HEK293 (cell line): ENCODE data around the gene MYORG.
A peak's percentile ranks its signal among the peaks of the same experiment; 100 is the strongest.

Experiments used
- CTCF ChIA-PET: fragments of 350-600 bp; formaldehyde crosslinking; extraction: SDS; loops from one replicate; lab custom pipeline; 2021; ENCODE audit warnings: antibody characterized with exemption; lab: Yijun Ruan, JAX
- POLR2A ChIA-PET: fragments of 300-600 bp; formaldehyde crosslinking; extraction: SDS; loops from one replicate; lab custom pipeline; 2020; ENCODE audit warnings: antibody characterized with exemption, inconsistent platforms; lab: Yijun Ruan, JAX
- H3K27ac ChIP-seq: fragments of 200-500 bp; sonication (Bioruptor generic); 2 replicates; pipeline ENCODE4 v1.5.1; 2014; ENCODE audit warnings: low read depth, low read length, control low read depth, inconsistent platforms; ENCODE audit errors: extremely low read depth
- H3K36me3 ChIP-seq, 2 experiments: fragments of 200-500 bp in 1 of 2; sonication (Bioruptor generic) in 1 of 2; 1 replicate in 1 of 2; 2 replicates in 1 of 2; pipeline ENCODE4 v1.5.1; 2014 to 2017; ENCODE audit warnings: inconsistent platforms in 2 of 2, low read length in 2 of 2; ENCODE audit not compliant: control insufficient read depth in 2 of 2, insufficient read depth in 1 of 2
- H3K4me1 ChIP-seq: fragments of 200-500 bp; sonication (Bioruptor generic); 2 replicates; pipeline ENCODE4 v1.5.1; 2014; ENCODE audit warnings: mild to moderate bottlenecking, low read length, inconsistent platforms; ENCODE audit not compliant: control insufficient read depth, insufficient read depth
- H3K4me3 ChIP-seq: 2 replicates; pipeline ENCODE4 v1.5.1; 2011; ENCODE audit warnings: low read depth, mild to moderate bottlenecking, control low read depth, low read length, moderate library complexity
- H3K9me3 ChIP-seq: fragments of 200-500 bp; sonication (Bioruptor generic); 2 replicates; pipeline ENCODE4 v1.5.1; 2014; ENCODE audit warnings: low read depth, low read length, inconsistent platforms; ENCODE audit not compliant: control insufficient read depth, insufficient read depth
- EGR2 ChIP-seq: fragments of 450-650 bp; formaldehyde crosslinking; IDR thresholded peaks from 2 replicates; pipeline ENCODE4 v1.5.1; 2016; ENCODE audit warnings: low read depth, missing biosample characterization, missing genetic modification characterization
- GLI4 ChIP-seq: fragments of 450-650 bp; formaldehyde crosslinking; IDR thresholded peaks from 2 replicates; pipeline ENCODE4 v1.5.1; 2016; ENCODE audit warnings: missing biosample characterization, missing genetic modification characterization
- KLF1 ChIP-seq: fragments of 450-650 bp; formaldehyde crosslinking; IDR thresholded peaks from 2 replicates; pipeline ENCODE4 v1.5.1; 2016; ENCODE audit warnings: missing biosample characterization, missing genetic modification characterization
- KLF8 ChIP-seq: fragments of 450-650 bp; formaldehyde crosslinking; IDR thresholded peaks from 2 replicates; pipeline ENCODE4 v1.5.1; 2016; ENCODE audit warnings: missing biosample characterization, missing genetic modification characterization
- SALL2 ChIP-seq: fragments of 450-650 bp; formaldehyde crosslinking; IDR thresholded peaks from 2 replicates; pipeline ENCODE4 v1.5.0; 2017; ENCODE audit warnings: missing biosample characterization, mild to moderate bottlenecking, missing genetic modification characterization, borderline replicate concordance
- SP2 ChIP-seq: fragments of 450-650 bp; formaldehyde crosslinking; IDR thresholded peaks from 2 replicates; pipeline ENCODE4 v1.5.1; 2016; ENCODE audit warnings: missing biosample characterization, missing genetic modification characterization
- ZBTB1 ChIP-seq: fragments of 450-650 bp; formaldehyde crosslinking; IDR thresholded peaks from 2 replicates; pipeline ENCODE4 v1.5.1; 2016; ENCODE audit warnings: missing biosample characterization, missing genetic modification characterization
- ZBTB44 ChIP-seq: fragments of 450-650 bp; IDR thresholded peaks from 2 replicates; pipeline ENCODE4 v1.5.1; 2018; ENCODE audit warnings: missing biosample characterization, mild to moderate bottlenecking, missing genetic modification characterization
- ZBTB49 ChIP-seq: fragments of 450-650 bp; formaldehyde crosslinking; IDR thresholded peaks from 2 replicates; pipeline ENCODE4 v1.5.1; 2016; ENCODE audit warnings: missing biosample characterization, missing genetic modification characterization, low read depth
- ZFHX2 ChIP-seq: fragments of 450-650 bp; formaldehyde crosslinking; conservative IDR thresholded peaks from 2 replicates; pipeline ENCODE4 v1.5.1; 2016; ENCODE audit warnings: missing biosample characterization, missing genetic modification characterization
- ZIC2 ChIP-seq: fragments of 450-650 bp; formaldehyde crosslinking; IDR thresholded peaks from 2 replicates; pipeline ENCODE4 v1.5.1; 2016; ENCODE audit warnings: missing biosample characterization, missing genetic modification characterization
- ZNF10 ChIP-seq: fragments of 450-650 bp; formaldehyde crosslinking; IDR thresholded peaks from 2 replicates; pipeline ENCODE4 v1.5.1; 2017; ENCODE audit warnings: missing biosample characterization, missing genetic modification characterization
- ZNF148 ChIP-seq: fragments of 450-650 bp; formaldehyde crosslinking; IDR thresholded peaks from 2 replicates; pipeline ENCODE4 v1.5.0; 2017; ENCODE audit warnings: missing biosample characterization, missing genetic modification characterization, borderline replicate concordance
- ZNF174 ChIP-seq: fragments of 450-650 bp; formaldehyde crosslinking; IDR thresholded peaks from 2 replicates; pipeline ENCODE4 v1.5.0; 2017; ENCODE audit warnings: missing biosample characterization, mild to moderate bottlenecking, missing genetic modification characterization
- ZNF239 ChIP-seq: fragments of 450-650 bp; formaldehyde crosslinking; IDR thresholded peaks from 2 replicates; pipeline ENCODE4 v1.5.1; 2016; ENCODE audit warnings: missing biosample characterization, missing genetic modification characterization
- ZNF350 ChIP-seq: fragments of 450-650 bp; formaldehyde crosslinking; IDR thresholded peaks from 2 replicates; pipeline ENCODE4 v1.5.0; 2017; ENCODE audit warnings: missing biosample characterization, mild to moderate bottlenecking, missing genetic modification characterization
- ZNF48 ChIP-seq: fragments of 450-650 bp; formaldehyde crosslinking; IDR thresholded peaks from 2 replicates; pipeline ENCODE4 v1.5.1; 2016; ENCODE audit warnings: missing biosample characterization, missing genetic modification characterization
- ZNF488 ChIP-seq: fragments of 450-650 bp; formaldehyde crosslinking; IDR thresholded peaks from 2 replicates; pipeline ENCODE4 v1.5.1; 2016; ENCODE audit warnings: missing biosample characterization, missing genetic modification characterization
- ZNF544 ChIP-seq: fragments of 450-650 bp; formaldehyde crosslinking; IDR thresholded peaks from 2 replicates; pipeline ENCODE4 v1.5.0; 2017; ENCODE audit warnings: missing biosample characterization, missing genetic modification characterization
- ZNF549 ChIP-seq: fragments of 450-650 bp; IDR thresholded peaks from 2 replicates; pipeline ENCODE4 v1.5.1; 2018; ENCODE audit warnings: missing biosample characterization, missing genetic modification characterization, mild to moderate bottlenecking, inconsistent platforms, moderate library complexity
- ZNF623 ChIP-seq: fragments of 450-650 bp; formaldehyde crosslinking; IDR thresholded peaks from 2 replicates; pipeline ENCODE4 v1.5.1; 2016; ENCODE audit warnings: missing biosample characterization, missing genetic modification characterization
- ZNF654 ChIP-seq: fragments of 450-650 bp; formaldehyde crosslinking; IDR thresholded peaks from 2 replicates; pipeline ENCODE4 v1.5.1; 2016; ENCODE audit warnings: low read depth, missing biosample characterization, missing genetic modification characterization
- ZNF660 ChIP-seq: fragments of 450-650 bp; IDR thresholded peaks from 2 replicates; pipeline ENCODE4 v1.5.1; 2018; ENCODE audit warnings: missing biosample characterization, mild to moderate bottlenecking, missing genetic modification characterization
- ZNF701 ChIP-seq: fragments of 450-650 bp; formaldehyde crosslinking; IDR thresholded peaks from 2 replicates; pipeline ENCODE4 v1.5.1; 2016; ENCODE audit warnings: missing biosample characterization, missing genetic modification characterization
- ZNF704 ChIP-seq: fragments of 450-650 bp; formaldehyde crosslinking; IDR thresholded peaks from 2 replicates; pipeline ENCODE4 v1.5.1; 2016; ENCODE audit warnings: missing biosample characterization, missing genetic modification characterization
- ZNF830 ChIP-seq: fragments of 450-650 bp; IDR thresholded peaks from 2 replicates; pipeline ENCODE4 v1.5.0; 2018; ENCODE audit warnings: missing biosample characterization, missing genetic modification characterization, low read depth, mild to moderate bottlenecking, moderate library complexity

MYORG gene

GRCh38 chr9:34335376-34335775 lies 41.3 kb downstream of the MYORG start:
- H3K9me3 ChIP-seq, result no peaks in the 10 kb centered on the region
- CTCF ChIA-PET, result interaction anchor here (0.6 to 7.1 kb wide), 7 partner anchors 42 to 598 kb away, joined by 3 to 172 read pairs (median 8); partner anchors contain the start of gene MYORG
- H3K27ac ChIP-seq, result no peak overlapping the region
- H3K4me3 ChIP-seq, result no peak overlapping the region
- no peaks in the 10 kb centered on the region for H3K4me1 ChIP-seq
- POLR2A ChIA-PET, result no interaction called here
- no peak for TF ChIP-seq ZNF830 (tag by site-specific recombination)
- TF ChIP-seq KLF1 (tag by site-specific recombination), result no peak
- TF ChIP-seq ZNF623 (tag by site-specific recombination), result no peak
- no peak for TF ChIP-seq ZNF654 (tag by site-specific recombination)
- no peak for TF ChIP-seq ZNF10 (tag by site-specific recombination)
- TF ChIP-seq ZNF701, result no peak
- no peak for TF ChIP-seq GLI4
- TF ChIP-seq ZNF350 (tag by site-specific recombination), result no peak
- TF ChIP-seq EGR2, result peak; percentile 60; the same call in 1 of the 2 replicates
- TF ChIP-seq ZNF544 (tag by site-specific recombination), result no peak
- no peak for TF ChIP-seq ZNF488 (tag by site-specific recombination)
- TF ChIP-seq ZBTB44 (tag by site-specific recombination), result no peak
- peak; percentile 60 for TF ChIP-seq ZFHX2 (tag by site-specific recombination)
- no peak for TF ChIP-seq KLF8 (tag by site-specific recombination)
- H3K36me3 ChIP-seq, result peaks cover 0 to 14% of the 10 kb centered on the region in 2 experiments; a peak in 2 of 3 replicates

- Histone ChIP-seq H3K4me3 (no peak overlapping the region), H3K27ac (no peak overlapping the region), H3K9me3 (no peaks in the 10 kb centered on the region), H3K36me3 (peaks cover 0 to 12% of the 10 kb centered on the region in 2 experiments; a peak in 2 of 3 replicates), H3K4me1 (no peaks in the 10 kb centered on the region)
- POLR2A ChIA-PET, result interaction anchor here (0.7 to 3.1 kb wide), 2 partner anchors 42 to 111 kb away, joined by 3 to 16 read pairs; partner anchors contain the start of gene MYORG
- CTCF ChIA-PET, result interaction anchor here (0.6 to 7.1 kb wide), 9 partner anchors 13 to 269 kb away, joined by 3 to 172 read pairs (median 4); partner anchors contain the start of gene MYORG
- TF ChIP-seq ZNF148 (tag by site-specific recombination) (no peak), ZBTB1 (tag by site-specific recombination) (no peak), ZNF10 (tag by site-specific recombination) (no peak), SP2 (no peak), ZNF239 (tag by site-specific recombination) (no peak), ZIC2 (no peak), ZNF48 (tag by site-specific recombination) (no peak), ZNF704 (tag by site-specific recombination) (no peak), ZNF660 (tag by site-specific recombination) (no peak), ZNF549 (tag by site-specific recombination) (no peak), SALL2 (tag by site-specific recombination) (no peak), ZNF174 (tag by site-specific recombination) (no peak), ZBTB49 (tag by site-specific recombination) (no peak), ZNF654 (tag by site-specific recombination) (no peak)
Observed at GRCh38 chr9:34334916-34335315, 41.8 kb downstream of the MYORG start.
